SK-N-SH (cell line): ENCODE results near the gene COX5A. TPM values are rescaled to one million over a fixed set of nuclear protein-coding genes. Genes with fewer than 3 reads are reported as not detected.
"Not testable (repeated sequence)": the region's sequence is repeated elsewhere in the genome, so short reads cannot be mapped to it uniquely, and the experiment has no call there.

Experiments
- CTCF ChIA-PET: fragments of 300-600, 350-600 bp; formaldehyde crosslinking; extraction: SDS; loops from one replicate; lab custom pipeline; 2021; lab: Yijun Ruan, JAX
- POLR2A ChIA-PET: fragments of 350-600 bp; sonication (Branson Sonifier 250); formaldehyde crosslinking; extraction: SDS; loops from one replicate; lab custom pipeline; 2020; ENCODE audit warnings: antibody characterized with exemption, inconsistent platforms; lab: Yijun Ruan, JAX
- DNase-seq: peaks from one replicate; pipeline ENCODE4 v3.0.0; 2012
- H2AFZ ChIP-seq: fragments of 200-600 bp; sonication (generic); 2 replicates; pipeline ENCODE4 v1.8.1; 2016; ENCODE audit warnings: antibody characterized with exemption, mild to moderate bottlenecking, low read depth
- H3F3A ChIP-seq: fragments of 200-600 bp; sonication (generic); replicated peaks from 2 replicates; pipeline ENCODE3; 2016; ENCODE audit warnings: antibody characterized with exemption, mild to moderate bottlenecking; ENCODE audit not compliant: insufficient read depth
- H3K27ac ChIP-seq, 2 experiments: fragments of 200-500 bp in 1 of 2; fragments of 200-600 bp in 1 of 2; sonication (Bioruptor generic) in 1 of 2; sonication (generic), shearing (Covaris generic) in 1 of 2; 2 replicates each; pipeline versions ENCODE4 v1.5.1 to v1.6.1; 2014 to 2016; ENCODE audit warnings: low read depth in 2 of 2, inconsistent platforms in 1 of 2, low read length in 1 of 2, mild to moderate bottlenecking in 1 of 2, mixed read lengths in 1 of 2
- H3K27me3 ChIP-seq: fragments of 200-600 bp; sonication (generic), shearing (Covaris generic); 2 replicates; pipeline ENCODE4 v1.6.1; 2016; ENCODE audit warnings: mixed run types; ENCODE audit not compliant: insufficient read depth
- H3K36me3 ChIP-seq, 2 experiments: fragments of 200-500 bp in 1 of 2; fragments of 200-600 bp in 1 of 2; sonication (Bioruptor generic) in 1 of 2; sonication (generic) in 1 of 2; replicated peaks in 1 of 2; 2 replicates each; pipeline versions ENCODE3 to v1.5.1; 2014 to 2016; ENCODE audit warnings: low read length in 1 of 2, mild to moderate bottlenecking in 1 of 2; ENCODE audit not compliant: insufficient read depth in 2 of 2, control insufficient read depth in 1 of 2
- H3K4me1 ChIP-seq, 2 experiments: fragments of 200-500 bp in 1 of 2; fragments of 200-600 bp in 1 of 2; sonication (Bioruptor generic) in 1 of 2; sonication (generic), shearing (Covaris generic) in 1 of 2; 2 replicates each; pipeline versions ENCODE4 v1.5.1 to v1.6.1; 2014 to 2016; ENCODE audit warnings: low read depth in 1 of 2, low read length in 1 of 2, mixed run types in 1 of 2; ENCODE audit not compliant: insufficient read depth in 2 of 2, control insufficient read depth in 1 of 2
- H3K4me2 ChIP-seq: fragments of 200-600 bp; sonication (generic), shearing (Covaris generic); 2 replicates; pipeline ENCODE4 v1.6.1; 2017; ENCODE audit warnings: mixed run types
- H3K4me3 ChIP-seq, 2 experiments: fragments of 200-500 bp in 1 of 2; fragments of 200-600 bp in 1 of 2; sonication (Bioruptor generic) in 1 of 2; sonication (generic), shearing (Covaris generic) in 1 of 2; 2 replicates each; pipeline versions ENCODE4 v1.5.1 to v1.8.1; 2014 to 2016; ENCODE audit warnings: low read depth in 2 of 2, inconsistent platforms in 1 of 2, low read length in 1 of 2, mild to moderate bottlenecking in 1 of 2, mixed read lengths in 1 of 2, moderate library complexity in 1 of 2
- H3K79me2 ChIP-seq: fragments of 200-600 bp; sonication (generic); 2 replicates; pipeline ENCODE4 v1.8.1; 2017; ENCODE audit warnings: mild to moderate bottlenecking; ENCODE audit not compliant: insufficient read depth
- H3K9ac ChIP-seq: fragments of 200-600 bp; sonication (generic); 2 replicates; pipeline ENCODE4 v1.6.1; 2017; ENCODE audit warnings: mixed run types
- H3K9me2 ChIP-seq: fragments of 200-600 bp; sonication (generic); 2 replicates; pipeline ENCODE4 v1.6.1; 2017; ENCODE audit warnings: mixed run types
- H3K9me3 ChIP-seq: fragments of 200-600 bp; sonication (generic); 2 replicates; pipeline ENCODE4 v1.6.1; 2017; ENCODE audit warnings: mixed run types, mild to moderate bottlenecking, moderate library complexity
- H4K20me1 ChIP-seq: fragments of 200-600 bp; sonication (generic); 2 replicates; pipeline ENCODE4 v1.6.1; 2017; ENCODE audit warnings: mild to moderate bottlenecking, mixed run types; ENCODE audit not compliant: insufficient read depth
- CHD2 ChIP-seq: fragments of 150-350 bp; IDR thresholded peaks from 2 replicates; pipeline ENCODE4 v1.6.1; 2018; ENCODE audit warnings: low read length; ENCODE audit not compliant: partially characterized antibody
- GATA2 ChIP-seq: sonication (generic); formaldehyde crosslinking; IDR thresholded peaks from 2 replicates; pipeline ENCODE4 v1.5.0; 2020; ENCODE audit warnings: mild to moderate bottlenecking, missing genetic modification reagents
- JUND ChIP-seq: IDR thresholded peaks from 2 replicates; pipeline ENCODE4 v1.4.0; 2012
- MXI1 ChIP-seq: IDR thresholded peaks from 2 replicates; pipeline ENCODE4 v1.6.1; 2012; ENCODE audit warnings: mild to moderate bottlenecking, low read depth, low read length, improper control_type of control experiment
- POLR2AphosphoS5 ChIP-seq: IDR thresholded peaks from 2 replicates; pipeline ENCODE4 v1.6.1; 2012; ENCODE audit warnings: low read depth, low read length
- RAD21 ChIP-seq: IDR thresholded peaks from 2 replicates; pipeline ENCODE4 v1.6.1; 2012; ENCODE audit warnings: mild to moderate bottlenecking, low read length
- RCOR1 ChIP-seq: fragments of 150-350 bp; IDR thresholded peaks from 2 replicates; pipeline ENCODE4 v1.6.1; 2017; ENCODE audit warnings: antibody characterized with exemption, low read length
- REST ChIP-seq: IDR thresholded peaks from 2 replicates; pipeline ENCODE4 v1.6.1; 2012; ENCODE audit warnings: mild to moderate bottlenecking, low read depth, low read length, moderate library complexity
- RXRA ChIP-seq: IDR thresholded peaks from 2 replicates; pipeline ENCODE4 v1.4.0; 2012; ENCODE audit warnings: low read depth, mild to moderate bottlenecking, borderline replicate concordance
- SIN3A ChIP-seq: IDR thresholded peaks from 2 replicates; pipeline ENCODE4 v1.6.1; 2012; ENCODE audit warnings: low read depth, mild to moderate bottlenecking, low read length, moderate library complexity, borderline replicate concordance
- TAF1 ChIP-seq: IDR thresholded peaks from 2 replicates; pipeline ENCODE4 v1.6.1; 2012; ENCODE audit warnings: low read depth, mild to moderate bottlenecking, low read length, moderate library complexity, borderline replicate concordance
- TEAD4 ChIP-seq: IDR thresholded peaks from 2 replicates; pipeline ENCODE4 v1.4.0; 2012; ENCODE audit warnings: mild to moderate bottlenecking, borderline replicate concordance; ENCODE audit not compliant: insufficient read depth
- USF2 ChIP-seq: fragments of 150-350 bp; IDR thresholded peaks from 2 replicates; pipeline ENCODE4 v1.6.1; 2017; ENCODE audit warnings: antibody characterized with exemption, low read length, low read depth, borderline replicate concordance
- ZBTB33 ChIP-seq: IDR thresholded peaks from 2 replicates; pipeline ENCODE4 v1.4.0; 2012; ENCODE audit warnings: low read depth, borderline replicate concordance
- WGBS: methylation state at CpG from one replicate; pipeline ENCODE4 v1.1.6; 2017; ENCODE audit warnings: low lambda C conversion rate; 5-methylcytosine and 5-hydroxymethylcytosine counted together
- polyA plus RNA-seq, 3 experiments: library from polyadenylated mRNA; depleted of rRNA; stranded (reverse); fragments of >200 nt; gene quantifications; 2 replicates each; pipeline ENCODE4 v1.2.3, GENCODE V29; 2012
- TF ChIP-seq, protein P1 (sequence below): fragments of 150-350 bp; IDR thresholded peaks from 2 replicates; pipeline ENCODE4 v1.6.1; 2016; ENCODE audit warnings: mild to moderate bottlenecking, low read depth, low read length
- TF ChIP-seq, protein P2 (sequence below): IDR thresholded peaks from 2 replicates; pipeline ENCODE4 v1.4.0; 2012; ENCODE audit warnings: low read depth, borderline replicate concordance

Gene COX5A
- polyA plus RNA-seq, 1 of the 3 experiments (the other 2 are of a cell fraction): 158 TPM

GRCh38 chr15:74888716-74889115, 49.2 kb downstream of the COX5A start:
- Histone ChIP-seq H3K4me1 (peaks cover 0 to 16% of the 10 kb centered on the region in 2 experiments; a peak in 1 of 4 replicates), H3K9me2 (no peaks in the 10 kb centered on the region), H4K20me1 (no peaks in the 10 kb centered on the region), H3K9me3 (no peaks in the 10 kb centered on the region), H3K36me3 (peaks cover 9 to 15% of the 10 kb centered on the region in 2 experiments), H3K9ac (no peak overlapping the region), H3K27me3 (no peaks in the 10 kb centered on the region), H3F3A (no peaks in the 10 kb centered on the region), H2AFZ (no peak overlapping the region; the same call in 1 of the 2 replicates), H3K79me2 (peaks cover 4% of the 10 kb centered on the region; the same call in 1 of the 2 replicates), H3K27ac (no peak overlapping the region), H3K4me3 (no peak overlapping the region), H3K4me2 (no peak overlapping the region)
- CTCF ChIA-PET: interaction anchor here (0.7 to 2.9 kb wide), 4 partner anchors 9 to 118 kb away, joined by 3 to 21 read pairs (median 4); no protein-coding TSS in a partner anchor
- no peak for DNase-seq
- TF ChIP-seq, protein P1, sequence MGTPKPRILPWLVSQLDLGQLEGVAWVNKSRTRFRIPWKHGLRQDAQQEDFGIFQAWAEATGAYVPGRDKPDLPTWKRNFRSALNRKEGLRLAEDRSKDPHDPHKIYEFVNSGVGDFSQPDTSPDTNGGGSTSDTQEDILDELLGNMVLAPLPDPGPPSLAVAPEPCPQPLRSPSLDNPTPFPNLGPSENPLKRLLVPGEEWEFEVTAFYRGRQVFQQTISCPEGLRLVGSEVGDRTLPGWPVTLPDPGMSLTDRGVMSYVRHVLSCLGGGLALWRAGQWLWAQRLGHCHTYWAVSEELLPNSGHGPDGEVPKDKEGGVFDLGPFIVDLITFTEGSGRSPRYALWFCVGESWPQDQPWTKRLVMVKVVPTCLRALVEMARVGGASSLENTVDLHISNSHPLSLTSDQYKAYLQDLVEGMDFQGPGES: no peak
- TF ChIP-seq TAF1 (no peak), SIN3A (no peak), CHD2 (no peak), POLR2AphosphoS5 (no peak), USF2 (no peak), MXI1 (no peak), GATA2 (CRISPR knock-in tag) (no peak), TEAD4 (no peak), RCOR1 (no peak), RAD21 (no peak), REST (no peak), RXRA (no peak), ZBTB33 (no peak), JUND (no peak)
- TF ChIP-seq, protein P2, sequence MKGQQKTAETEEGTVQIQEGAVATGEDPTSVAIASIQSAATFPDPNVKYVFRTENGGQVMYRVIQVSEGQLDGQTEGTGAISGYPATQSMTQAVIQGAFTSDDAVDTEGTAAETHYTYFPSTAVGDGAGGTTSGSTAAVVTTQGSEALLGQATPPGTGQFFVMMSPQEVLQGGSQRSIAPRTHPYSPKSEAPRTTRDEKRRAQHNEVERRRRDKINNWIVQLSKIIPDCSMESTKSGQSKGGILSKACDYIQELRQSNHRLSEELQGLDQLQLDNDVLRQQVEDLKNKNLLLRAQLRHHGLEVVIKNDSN: no peak
- 91% methylated on average over 3 of the region's 4 CpGs for WGBS
- POLR2A ChIA-PET: interaction anchor here (0.6 to 2.2 kb wide), 4 partner anchors 9 to 26 kb away, joined by 4 to 9 read pairs (median 6); partner anchors contain the start of gene FAM219B

DNA sequence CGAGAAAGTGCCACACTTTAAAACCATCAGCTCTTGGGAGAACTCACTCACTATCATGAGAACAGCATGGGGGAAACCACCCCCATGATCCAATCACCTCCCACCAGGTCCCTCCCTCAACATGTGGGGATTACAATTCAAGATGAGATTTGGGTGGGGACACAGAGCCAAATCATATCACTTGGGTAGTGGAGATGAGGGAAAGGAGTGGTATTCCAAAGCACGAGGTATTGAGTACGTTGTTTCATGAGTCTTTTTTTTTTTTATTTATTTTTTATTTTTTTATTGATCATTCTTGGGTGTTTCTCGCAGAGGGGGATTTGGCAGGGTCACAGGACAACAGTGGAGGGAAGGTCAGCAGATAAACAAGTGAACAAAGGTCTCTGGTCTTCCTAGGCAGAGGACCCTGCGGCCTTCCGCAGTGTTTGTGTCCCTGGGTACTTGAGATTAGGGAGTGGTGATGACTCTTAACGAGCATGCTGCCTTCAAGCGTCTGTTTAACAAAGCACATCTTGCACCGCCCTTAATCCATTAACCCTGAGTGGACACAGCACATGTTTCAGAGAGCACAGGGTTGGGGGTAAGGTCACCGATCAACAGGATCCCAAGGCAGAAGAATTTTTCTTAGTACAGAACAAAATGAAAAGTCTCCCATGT, 50.2 kb downstream of the COX5A start:
- H4K20me1 ChIP-seq, H3K4me3 ChIP-seq, H3K27ac ChIP-seq, H2AFZ ChIP-seq, DNase-seq, H3K9ac ChIP-seq, H3K27me3 ChIP-seq, H3K9me3 ChIP-seq, H3K79me2 ChIP-seq, H3F3A ChIP-seq, H3K36me3 ChIP-seq, H3K9me2 ChIP-seq, H3K4me2 ChIP-seq: not testable (repeated sequence)
- 70% methylated on average over 10 of the region's 10 CpGs for WGBS
- ChIA-PET CTCF (interaction anchor here (0.7 kb wide), 1 partner anchor 117 kb away, joined by 3 read pairs; no protein-coding TSS in a partner anchor), POLR2A (interaction anchor here (0.6 kb wide), 1 partner anchor 9 kb away, joined by 3 read pairs; no protein-coding TSS in a partner anchor)
- peaks cover 0 to 16% of the 10 kb centered on the region in 2 experiments; a peak in 1 of 4 replicates for H3K4me1 ChIP-seq
